ENCODE measurements around the gene UGT1A7. TPM values are rescaled to one million over a fixed set of nuclear protein-coding genes. Genes with fewer than 3 reads are reported as not detected.

UGT1A7 gene
- total and polyA plus RNA-seq, 2 donors from 2014 or later: 0.35 to 1.3 TPM

- Histone ChIP-seq H3K4me3 (ENCODE audit: low read length in 3 of 3) (no peak overlapping the region), H3K9ac (ENCODE audit: low read length in 3 of 3) (no peak overlapping the region), H3K9me3 (ENCODE audit: control insufficient read depth in 2 of 3, insufficient read depth in 1 of 3, low read length in 3 of 3) (no peaks in the 10 kb centered on the region), H3K27me3 (ENCODE audit: control insufficient read depth, insufficient read depth, low read length) (no peaks in the 10 kb centered on the region), H3K36me3 (ENCODE audit: control insufficient read depth in 2 of 3, insufficient read depth in 3 of 3, low read length in 3 of 3) (no peaks in the 10 kb centered on the region), H3K27ac (ENCODE audit: low read depth in 2 of 2, low read length in 2 of 2) (no peak overlapping the region), H3K4me1 (ENCODE audit: control insufficient read depth in 2 of 3, insufficient read depth in 2 of 3, low read depth in 1 of 3, low read length in 3 of 3) (no peaks in the 10 kb centered on the region)
- FAIRE-seq: no peak
- intact Hi-C loops (cut with DNase I): no loop called here
- no peak for DNase-seq
- no peak for TF ChIP-seq CTCF (IDR thresholded peaks at IDR 0.05; ENCODE audit: borderline replicate concordance, extremely low read depth, insufficient read depth)
Observed at GRCh38 chr2:233789554-233789953, 107.9 kb downstream of the UGT1A7 start.

- DNase-seq: no peak
- FAIRE-seq: no peak
- H3K27ac ChIP-seq (ENCODE audit: low read depth in 2 of 2, low read length in 2 of 2): no peak overlapping the region
- no peak overlapping the region for H3K4me3 ChIP-seq (ENCODE audit: low read length in 3 of 3)
- no peak overlapping the region for H3K9ac ChIP-seq (ENCODE audit: low read length in 3 of 3)
- no peaks in the 10 kb centered on the region for H3K36me3 ChIP-seq (ENCODE audit: control insufficient read depth in 2 of 3, insufficient read depth in 3 of 3, low read length in 3 of 3)
- H3K9me3 ChIP-seq (ENCODE audit: control insufficient read depth in 2 of 3, insufficient read depth in 1 of 3, low read length in 3 of 3): no peaks in the 10 kb centered on the region
- intact Hi-C loops (cut with DNase I): no loop called here
- no peaks in the 10 kb centered on the region for H3K4me1 ChIP-seq (ENCODE audit: control insufficient read depth in 2 of 3, insufficient read depth in 2 of 3, low read depth in 1 of 3, low read length in 3 of 3)
- no peaks in the 10 kb centered on the region for H3K27me3 ChIP-seq (ENCODE audit: control insufficient read depth, insufficient read depth, low read length)
- TF ChIP-seq CTCF (IDR thresholded peaks at IDR 0.05; ENCODE audit: borderline replicate concordance, extremely low read depth, insufficient read depth): no peak
Observed at GRCh38 chr2:233791151-233791882, 109.6 kb downstream of the UGT1A7 start.

- intact Hi-C loops (cut with DNase I): no loop called here
- Histone ChIP-seq H3K4me1 (ENCODE audit: control insufficient read depth in 2 of 3, insufficient read depth in 2 of 3, low read depth in 1 of 3, low read length in 3 of 3) (no peaks in the 10 kb centered on the region), H3K9me3 (ENCODE audit: control insufficient read depth in 2 of 3, insufficient read depth in 1 of 3, low read length in 3 of 3) (no peaks in the 10 kb centered on the region), H3K27me3 (ENCODE audit: control insufficient read depth, insufficient read depth, low read length) (no peaks in the 10 kb centered on the region), H3K36me3 (ENCODE audit: control insufficient read depth in 2 of 3, insufficient read depth in 3 of 3, low read length in 3 of 3) (no peaks in the 10 kb centered on the region), H3K9ac (ENCODE audit: low read length in 3 of 3) (no peak overlapping the region), H3K4me3 (ENCODE audit: low read length in 3 of 3) (no peak overlapping the region), H3K27ac (ENCODE audit: low read depth in 2 of 2, low read length in 2 of 2) (no peak overlapping the region)
- DNase-seq (no peak), FAIRE-seq (no peak)
- TF ChIP-seq CTCF (IDR thresholded peaks at IDR 0.05; ENCODE audit: borderline replicate concordance, extremely low read depth, insufficient read depth): no peak
Observed at GRCh38 chr2:233791883-233792329, 110.2 kb downstream of the UGT1A7 start.
